K562 (cell line): ENCODE data around the gene KIAA0513. TPM values are rescaled to one million over a fixed set of nuclear protein-coding genes. Genes with fewer than 3 reads are reported as not detected.

ENCODE experiments used
- AFF1 ChIP-seq, 2 experiments: fragments of 450-650 bp; IDR thresholded peaks; 2 replicates each; pipeline ENCODE4 v1.6.1; 2018; ENCODE audit warnings: mild to moderate bottlenecking in 2 of 2, low read depth in 1 of 2; ENCODE audit not compliant: partially characterized antibody in 2 of 2
- CCNT2 ChIP-seq: IDR thresholded peaks from 2 replicates; pipeline ENCODE4 v1.6.1; 2011; ENCODE audit warnings: borderline replicate concordance, low read depth, mild to moderate bottlenecking, moderate library complexity, mixed read lengths, low read length; ENCODE audit not compliant: insufficient read length; ENCODE audit errors: extremely low read depth
- CTCF ChIP-seq, 3 experiments: IDR thresholded peaks in 2 of 3; conservative IDR thresholded peaks in 1 of 3; 2 replicates each; pipeline ENCODE4 v1.5.1; 2011 to 2012; ENCODE audit warnings: low read length in 3 of 3, mild to moderate bottlenecking in 3 of 3, control low read depth in 2 of 3, improper control_type of control experiment in 1 of 3, inconsistent platforms in 1 of 3, low read depth in 1 of 3, mixed read lengths in 1 of 3, moderate library complexity in 1 of 3; ENCODE audit not compliant: insufficient read depth in 2 of 3
- DIDO1 ChIP-seq: fragments of 450-650 bp; IDR thresholded peaks from 2 replicates; pipeline ENCODE4 v1.6.1; 2016; ENCODE audit warnings: low read depth, missing biosample characterization, missing genetic modification characterization
- E2F5 ChIP-seq: sonication (generic); formaldehyde crosslinking; IDR thresholded peaks from 2 replicates; pipeline ENCODE4 v1.8.0; 2022; ENCODE audit warnings: mild to moderate bottlenecking, missing genetic modification reagents
- KLF13 ChIP-seq: fragments of 450-650 bp; IDR thresholded peaks from 2 replicates; pipeline ENCODE4 v1.6.1; 2016; ENCODE audit warnings: missing genetic modification characterization, low read depth, mild to moderate bottlenecking, missing compliant biosample characterization, moderate library complexity, borderline replicate concordance
- MLX ChIP-seq, 2 experiments: fragments of 450-650 bp in 1 of 2; sonication (generic) in 1 of 2; formaldehyde crosslinking; conservative IDR thresholded peaks; 2 replicates each; pipeline versions ENCODE4 v1.4.0 to v1.8.1; 2020 to 2022; ENCODE audit warnings: mild to moderate bottlenecking in 1 of 2, missing genetic modification reagents in 1 of 2
- NFXL1 ChIP-seq: fragments of 450-650 bp; formaldehyde crosslinking; IDR thresholded peaks from 2 replicates; pipeline ENCODE4 v1.4.0; 2021; ENCODE audit warnings: mild to moderate bottlenecking
- RFX7 ChIP-seq: fragments of 250-450 bp; sonication (Bioruptor Pico); IDR thresholded peaks from 2 replicates; pipeline ENCODE4 v1.5.1; 2021; ENCODE audit warnings: mild to moderate bottlenecking
- SFPQ ChIP-seq: fragments of 200-400 bp; formaldehyde crosslinking; IDR thresholded peaks from 2 replicates; pipeline ENCODE4 v1.6.1; 2017; ENCODE audit warnings: mild to moderate bottlenecking, low read depth, low read length, moderate library complexity
- THAP12 ChIP-seq: fragments of 250-450 bp; sonication (Bioruptor Pico); IDR thresholded peaks from 2 replicates; pipeline ENCODE4 v1.9.0; 2021; ENCODE audit warnings: mild to moderate bottlenecking, inconsistent platforms
- ZNF436 ChIP-seq: fragments of 250-450, 450-650 bp; sonication (Bioruptor Pico); formaldehyde crosslinking; IDR thresholded peaks from 2 replicates; pipeline ENCODE4 v1.7.0; 2020; ENCODE audit warnings: mild to moderate bottlenecking
- polyA plus RNA-seq, 8 experiments: library from polyadenylated mRNA; depleted of rRNA in 4 of 8; stranded (reverse) in 5 of 8; unstranded in 3 of 8; fragments of >200 nt; fragmentation: Nextera tagmentation in 2 of 8; fragmentation: Illumina TruSeq in 1 of 8; extraction: Ambion mirVana in 2 of 8; extraction: Trizol in 1 of 8; gene quantifications; 2 replicates each; pipeline versions ENCODE4 v1.2.1 to v1.2.3, GENCODE V29; 2011 to 2014; ENCODE audit warnings: inconsistent platforms in 1 of 8, missing spikeins in 1 of 8
- total RNA-seq, 7 experiments: library from RNA; depleted of rRNA in 6 of 7; stranded (reverse); fragments of >200 nt in 6 of 7; fragmentation: Illumina TruSeq in 2 of 7; extraction: Trizol in 2 of 7; gene quantifications; 2 replicates each; pipeline versions ENCODE4 v1.2.1 to v1.2.3, GENCODE V29; 2011 to 2021; ENCODE audit warnings: low replicate concordance in 1 of 7

The KIAA0513 gene
- total and polyA plus RNA-seq, 9 of the 15 experiments (the other 6 are each of a cell fraction or from before 2014, with no cell fraction given): 0.18 to 13.7 (median 10.2) TPM

- TF ChIP-seq AFF1 (IDR thresholded peaks at IDR 0.05; ENCODE audit: low read depth in 1 of 2, partially characterized antibody in 2 of 2): peak in 1 of 2 experiments; percentile 78
- no peak for TF ChIP-seq E2F5 (CRISPR knock-in tag)
- TF ChIP-seq DIDO1 (tag): 0 out of 2 replicates have a peak, but pooled peaks have one; percentile 6
- TF ChIP-seq NFXL1 (CRISPR knock-in tag): no peak
- TF ChIP-seq ZNF436: no peak
- TF ChIP-seq MLX (CRISPR knock-in tag; conservative IDR thresholded peaks at IDR 0.05): 0 out of 4 replicates have a peak, but pooled peaks of 1 of the 2 experiments have one; percentile 67
- TF ChIP-seq KLF13: no peak
- no peak for TF ChIP-seq CTCF (IDR thresholded peaks at IDR 0.05 in 2 of 3, conservative IDR thresholded peaks at IDR 0.05 in 1 of 3; ENCODE audit: insufficient read depth in 2 of 3, low read depth in 1 of 3, low read length in 3 of 3)
- TF ChIP-seq SFPQ: no peak
- peak; percentile 73 for TF ChIP-seq CCNT2
- no peak for TF ChIP-seq RFX7 (CRISPR knock-in tag)
- TF ChIP-seq THAP12: no peak
Measured at GRCh38 chr16:85055493-85056210, 28.1 kb downstream of the KIAA0513 start (continued).
